SHP77 (cell line): Measurements from ENCODE around the gene PPARD.
"Not testable (repeated sequence)": the region's sequence is repeated elsewhere in the genome, so short reads cannot be mapped to it uniquely, and the experiment has no call there.

Source experiments
- DNase-seq, 2 experiments: peaks; one replicate each; lab custom pipeline; 2025; lab: John Stamatoyannopoulos, UW

Gene PPARD

GRCh38 chr6:35381132-35381531, 38.8 kb downstream of the PPARD start:
- DNase-seq = no peak

DNA sequence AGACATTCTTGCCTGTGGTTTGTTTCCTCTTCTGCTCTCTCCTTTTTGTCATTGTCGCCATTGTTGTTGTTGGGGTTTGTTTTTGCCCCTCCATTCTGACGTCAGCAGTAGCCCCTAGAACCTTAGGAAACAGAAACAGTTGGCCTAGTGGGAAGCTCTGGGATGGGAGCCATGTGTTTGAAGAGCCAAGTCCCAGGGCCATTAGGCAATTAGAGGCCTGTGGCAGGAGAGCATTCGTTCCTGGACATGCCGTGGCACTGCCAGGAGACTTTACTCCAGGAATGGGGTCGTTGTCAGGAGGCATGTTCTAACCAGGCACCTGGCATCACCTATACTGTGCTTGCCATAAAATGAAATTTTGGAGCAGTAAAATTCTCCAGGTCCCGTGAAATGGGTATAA, 39.7 kb downstream of the PPARD start:
- DNase-seq = no peak

DNA sequence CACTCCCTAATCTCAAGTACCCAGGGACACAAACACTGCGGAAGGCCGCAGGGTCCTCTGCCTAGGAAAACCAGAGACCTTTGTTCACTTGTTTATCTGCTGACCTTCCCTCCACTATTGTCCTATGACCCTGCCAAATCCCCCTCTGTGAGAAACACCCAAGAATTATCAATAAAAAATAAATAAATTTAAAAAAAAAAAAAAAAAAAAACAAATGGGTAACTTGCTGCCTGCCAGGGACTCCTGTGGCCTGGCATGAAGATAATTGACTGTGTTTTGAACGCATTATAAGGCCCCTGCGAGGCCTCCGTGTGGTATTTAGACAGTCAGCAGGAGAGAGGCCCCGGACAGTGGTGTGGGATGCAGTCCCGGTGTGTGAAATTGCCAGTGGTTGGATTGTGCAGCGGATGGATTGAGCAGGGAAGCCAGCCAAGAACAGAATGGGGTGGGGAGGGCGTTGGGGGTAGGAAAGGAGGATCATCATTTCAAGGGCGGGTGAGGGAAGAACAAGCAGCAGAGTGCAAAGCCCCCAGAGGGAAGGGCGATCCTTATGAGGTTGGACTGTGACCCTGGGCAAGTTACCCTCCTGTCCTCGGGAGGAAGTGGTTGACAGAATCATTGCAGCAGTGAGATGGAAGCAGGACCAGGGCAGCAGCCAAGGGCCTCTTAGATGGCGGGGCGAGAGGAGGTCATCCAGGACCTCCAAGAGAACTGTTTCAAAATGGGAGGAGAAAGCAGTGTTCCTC, 43.3 kb downstream of the PPARD start:
- DNase-seq = no peak

DNA sequence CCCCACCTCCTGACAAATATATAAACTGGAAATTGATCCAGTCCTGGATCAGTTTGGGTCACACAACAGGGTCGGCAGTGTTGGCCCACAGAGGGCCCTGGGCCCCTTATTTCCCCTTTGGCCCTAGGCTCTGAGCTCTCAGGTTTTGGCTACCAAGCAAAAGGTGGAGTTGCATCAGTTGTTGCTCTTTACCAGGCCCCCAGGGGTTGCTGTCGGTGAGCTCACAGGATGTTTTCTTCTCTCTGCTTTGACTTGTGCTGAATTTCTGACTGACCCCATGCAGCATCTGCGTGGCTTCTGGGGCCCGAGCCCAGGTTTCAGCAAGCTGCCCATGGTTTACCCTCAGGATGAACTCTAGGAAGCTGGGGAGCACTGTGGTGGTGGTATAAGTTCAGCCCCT, 44.6 kb downstream of the PPARD start:
- no peak for DNase-seq

DNA sequence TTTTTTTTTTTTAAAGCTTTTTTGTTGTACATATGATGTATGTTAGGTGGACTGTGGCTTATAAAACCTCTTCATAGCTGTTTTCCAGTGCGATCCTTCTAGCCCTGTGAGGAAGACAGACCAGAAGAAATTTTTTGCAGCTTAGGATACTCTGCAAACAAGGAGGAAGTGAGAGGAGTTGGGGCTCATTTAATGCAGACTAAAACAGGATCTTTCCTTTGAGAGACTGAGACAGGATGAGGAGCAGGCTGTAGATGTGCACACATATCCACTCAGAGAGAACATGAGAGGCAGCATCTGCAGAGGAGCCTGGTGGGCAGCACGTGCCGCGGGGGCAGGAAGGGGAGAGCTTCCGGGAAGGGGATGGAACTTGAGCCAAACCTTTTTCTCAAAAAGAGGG, 45.7 kb downstream of the PPARD start:
- no peak for DNase-seq

DNA sequence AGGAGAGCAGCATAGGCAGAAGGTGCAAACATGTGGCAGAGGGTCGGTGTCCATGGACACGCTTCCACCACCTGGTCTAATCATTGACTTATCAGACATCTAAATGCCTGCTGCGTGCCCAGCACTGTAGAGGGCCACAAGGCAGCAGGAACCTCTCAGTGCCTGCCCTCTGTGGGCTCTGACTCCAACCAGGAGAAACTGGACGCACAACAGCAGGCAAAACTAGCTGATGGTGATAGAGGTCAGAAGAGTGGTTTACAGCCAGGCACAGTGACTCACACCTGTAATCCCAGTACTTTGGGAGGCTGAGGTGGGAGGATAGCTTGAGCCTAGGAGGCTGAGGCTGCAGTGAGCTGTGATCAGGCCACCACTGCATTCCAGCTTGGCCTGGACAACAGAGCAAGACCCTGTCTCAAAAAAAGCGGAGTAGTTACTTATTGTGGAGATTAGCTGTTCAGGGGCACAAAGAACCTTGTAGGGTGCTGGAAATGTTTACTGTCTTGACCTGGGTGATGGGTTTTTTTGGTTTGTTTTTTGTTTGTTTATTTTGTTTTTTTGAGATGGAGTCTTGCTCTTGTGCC, 46.5 kb downstream of the PPARD start:
- DNase-seq = no peak

DNA sequence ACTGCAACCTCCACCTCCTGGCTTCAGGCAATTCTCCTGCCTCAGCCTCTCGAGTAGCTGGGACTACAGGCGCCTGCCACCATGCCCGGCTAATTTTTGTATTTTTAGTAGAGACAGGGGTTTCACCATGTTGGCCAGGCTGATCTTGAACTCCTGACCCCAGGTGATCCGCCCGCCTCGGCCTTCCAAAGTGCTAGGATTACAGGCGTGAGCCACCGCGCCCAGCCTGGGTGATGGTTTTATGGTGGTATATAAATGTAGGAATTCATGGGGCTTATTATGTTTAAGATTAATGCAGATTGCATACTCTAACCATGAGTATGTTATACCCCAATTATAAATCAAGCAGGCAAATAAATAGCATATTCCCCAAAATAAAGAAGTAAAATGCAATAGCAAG, 47.0 kb downstream of the PPARD start:
- not testable (repeated sequence) for DNase-seq

- DNase-seq = no peak
Measured at GRCh38 chr6:35391240-35391968, 49.0 kb downstream of the PPARD start.

- DNase-seq = no peak
Measured at GRCh38 chr6:35392111-35392702, 49.8 kb downstream of the PPARD start.

GRCh38 chr6:35392773-35393672, 50.7 kb downstream of the PPARD start:
- DNase-seq = no peak

- no peak for DNase-seq
Measured at GRCh38 chr6:35396991-35397390, 54.6 kb downstream of the PPARD start.

GRCh38 chr6:35397806-35398418, 55.6 kb downstream of the PPARD start:
- no peak for DNase-seq

GRCh38 chr6:35398526-35398925, 56.2 kb downstream of the PPARD start:
- DNase-seq = no peak

GRCh38 chr6:35400111-35400510, 57.8 kb downstream of the PPARD start:
- DNase-seq = no peak

DNA sequence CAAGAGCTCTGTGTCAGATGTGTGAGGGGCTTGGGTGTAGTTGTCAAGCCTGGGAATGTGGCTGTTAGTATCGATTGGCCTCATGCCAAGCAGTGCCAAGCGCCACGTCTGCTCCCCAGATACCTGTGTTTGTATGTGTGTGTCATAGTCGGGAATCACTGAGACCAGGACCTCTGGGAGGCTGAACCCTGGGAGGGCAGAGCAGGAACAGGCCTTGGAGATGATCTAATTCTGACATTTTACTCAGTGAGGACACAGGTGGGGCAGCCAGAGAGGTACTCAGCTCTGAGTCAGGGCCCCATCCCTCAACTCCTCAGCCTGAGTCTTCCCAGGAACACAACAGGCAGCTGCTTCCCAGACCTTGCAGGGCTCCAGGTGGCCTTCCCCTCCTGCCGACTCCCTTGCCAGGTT, 58.5 kb downstream of the PPARD start:
- peak in 1 of 2 experiments; percentile 5 for DNase-seq

DNA sequence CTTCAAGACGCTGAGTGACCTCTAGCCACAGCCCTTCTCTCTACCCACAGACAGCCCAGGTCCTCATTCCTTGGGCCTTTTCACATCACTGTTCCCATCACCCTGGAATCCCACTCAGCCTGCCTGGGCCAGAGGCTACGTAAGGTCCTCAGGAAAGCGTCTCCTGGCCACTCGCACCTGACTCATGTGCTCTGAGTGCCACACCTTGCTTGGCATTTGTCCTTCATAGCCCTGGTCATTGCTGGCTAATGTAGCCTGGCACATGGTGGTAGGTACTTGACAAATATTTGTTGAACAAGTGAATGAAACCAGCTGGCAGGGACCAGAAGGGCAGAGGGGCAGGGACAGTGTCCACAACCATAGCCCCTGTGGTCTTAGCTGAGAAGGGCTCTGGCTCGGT, 59.2 kb downstream of the PPARD start:
- no peak for DNase-seq

GRCh38 chr6:35402136-35402855, 59.9 kb downstream of the PPARD start:
- no peak for DNase-seq

DNA sequence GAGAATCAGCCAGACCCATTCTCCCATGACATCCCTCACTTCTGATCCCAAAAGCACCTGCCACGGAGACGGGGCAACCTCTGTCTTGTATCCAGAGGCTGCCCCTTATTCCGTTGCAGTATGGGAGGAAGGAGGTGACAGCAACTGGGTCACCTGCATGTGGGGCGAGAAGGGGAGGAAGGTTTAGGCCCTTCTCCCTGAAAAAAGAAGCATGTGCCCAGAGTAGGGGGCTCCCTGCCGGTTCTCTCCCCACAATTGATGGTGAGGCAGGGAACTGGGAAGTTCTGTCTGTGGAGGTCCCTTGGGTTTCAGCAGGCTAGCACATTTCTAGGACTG, 60.5 kb downstream of the PPARD start:
- DNase-seq = no peak

DNA sequence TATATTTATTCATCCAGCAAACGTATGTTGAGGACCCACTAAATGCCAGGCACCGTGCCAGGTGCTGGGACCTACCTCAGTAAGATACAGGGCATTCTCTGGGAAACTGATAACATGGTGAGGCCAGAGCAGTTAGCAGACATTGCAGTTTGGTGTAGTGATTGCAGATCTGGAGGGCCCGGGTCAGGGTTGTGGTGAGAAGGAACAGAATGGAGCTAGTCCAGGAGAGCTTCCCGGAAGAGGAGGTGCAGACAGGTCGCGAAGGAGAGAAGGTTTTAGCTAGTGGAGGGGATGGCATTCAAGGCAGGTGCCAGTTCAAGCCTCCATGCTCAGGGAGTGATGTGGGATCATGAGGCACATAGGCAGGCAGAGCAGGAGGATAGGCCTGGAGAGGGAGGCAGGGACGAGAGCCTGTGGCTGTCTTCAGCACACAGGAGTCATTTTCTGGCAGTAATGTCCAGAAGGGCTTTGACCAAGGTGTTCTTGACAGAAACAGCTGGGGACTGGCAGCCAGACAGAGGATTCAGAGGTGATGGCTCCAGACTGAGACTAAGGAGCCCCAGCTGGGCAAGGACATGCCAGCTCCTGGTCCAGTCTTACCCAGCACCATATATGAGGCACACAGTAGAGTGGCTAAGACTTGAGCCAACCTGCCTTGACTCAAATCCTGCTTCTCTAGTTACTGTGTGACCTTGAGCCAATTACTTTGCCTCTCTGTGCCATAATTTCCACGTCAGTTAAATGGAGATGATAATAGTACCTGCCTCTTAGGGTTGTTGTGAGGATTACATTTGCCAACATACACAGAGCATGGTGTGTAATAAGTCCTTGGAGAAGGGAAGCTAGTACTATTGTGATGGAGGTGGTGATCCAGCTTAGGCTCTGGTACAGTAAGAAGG, 61.4 kb downstream of the PPARD start:
- no peak for DNase-seq
